Renal pelvis (tissue), 4 donors: ENCODE results near the gene ORM1. TPM values are rescaled to one million over a fixed set of nuclear protein-coding genes. Genes with fewer than 3 reads are reported as not detected.
"Not testable (repeated sequence)": the region's sequence is repeated elsewhere in the genome, so short reads cannot be mapped to it uniquely, and the experiment has no call there.

Experiments used
- DNase-seq: peaks from one replicate; pipeline ENCODE4 v3.0.0-alpha.2; 2013
- polyA plus RNA-seq, 3 donors: library from polyadenylated mRNA; unstranded; fragments of 120-200 nt; gene quantifications; one replicate each; pipeline ENCODE4 v1.2.1, GENCODE V29; 2013; ENCODE audit not compliant: insufficient read length in 3 of 3

ORM1 gene
- polyA plus RNA-seq, 3 donors = 0.53 TPM; not detected in 2

GRCh38 chr9:114323849-114324248 is 951 bp downstream of the ORM1 start:
- not testable (repeated sequence) for DNase-seq

- no peak for DNase-seq
These were observed 1.6 kb downstream of the ORM1 start for GRCh38 chr9:114324492-114324891.

- not testable (repeated sequence) for DNase-seq
These were observed 2.1 kb downstream of the ORM1 start for GRCh38 chr9:114324965-114325364.

GRCh38 chr9:114325684-114326254 is 2.9 kb downstream of the ORM1 start:
- DNase-seq = not testable (repeated sequence)

GRCh38 chr9:114327749-114328148 is 4.9 kb downstream of the ORM1 start:
- DNase-seq = no peak

- DNase-seq = not testable (repeated sequence)
These were observed 5.5 kb downstream of the ORM1 start for GRCh38 chr9:114328357-114328820.

GRCh38 chr9:114328937-114329624 is 6.2 kb downstream of the ORM1 start:
- DNase-seq = not testable (repeated sequence)

- DNase-seq = not testable (repeated sequence)
These were observed 6.7 kb downstream of the ORM1 start, which contains the start of gene ORM2 for GRCh38 chr9:114329625-114330022. Gene ORM2, plus strand, starts transcription at chr9:114329869. Its CDS starts 36 bp downstream, at chr9:114329905.

- no peak for DNase-seq
These were observed 7.7 kb downstream of the ORM1 start for GRCh38 chr9:114330636-114331035.

GRCh38 chr9:114331229-114332195 is 8.6 kb downstream of the ORM1 start:
- DNase-seq = not testable (repeated sequence)

GRCh38 chr9:114332474-114333040 is 9.7 kb downstream of the ORM1 start:
- DNase-seq = not testable (repeated sequence)

- DNase-seq = not testable (repeated sequence)
These were observed 10.8 kb downstream of the ORM1 start for GRCh38 chr9:114333718-114334117.

GRCh38 chr9:114334490-114334889 is 11.6 kb downstream of the ORM1 start:
- DNase-seq = no peak

- DNase-seq = no peak
These were observed 12.8 kb downstream of the ORM1 start for GRCh38 chr9:114335745-114336144.

GRCh38 chr9:114336157-114336556 is 13.3 kb downstream of the ORM1 start:
- no peak for DNase-seq

- no peak for DNase-seq
These were observed 13.9 kb downstream of the ORM1 start for GRCh38 chr9:114336699-114337395.

GRCh38 chr9:114338187-114338586 is 15.3 kb downstream of the ORM1 start:
- no peak for DNase-seq

- DNase-seq = no peak
These were observed 16.4 kb downstream of the ORM1 start for GRCh38 chr9:114339130-114339908.

- DNase-seq = no peak
These were observed 18.4 kb downstream of the ORM1 start for GRCh38 chr9:114341152-114341830.

- no peak for DNase-seq
These were observed 19.1 kb downstream of the ORM1 start for GRCh38 chr9:114341991-114342390.
